Fibroblast of villous mesenchyme (primary cell): ENCODE measurements around the gene ACSM6. TPM values are rescaled to one million over a fixed set of nuclear protein-coding genes. Genes with fewer than 3 reads are reported as not detected.

ENCODE experiments used
- DNase-seq: peaks from one replicate; pipeline ENCODE4 v3.0.0-alpha.2; 2010; ENCODE audit warnings: low read depth
- H3K4me3 ChIP-seq: 2 replicates; pipeline ENCODE4 v1.5.1; 2011; ENCODE audit warnings: low read depth, mild to moderate bottlenecking, low read length
- total RNA-seq: library from RNA; depleted of rRNA; stranded (reverse); fragments of >200 nt; gene quantifications from 2 replicates; pipeline ENCODE4 v1.2.3, GENCODE V29; 2012
- TF ChIP-seq, protein P1 (sequence below): IDR thresholded peaks from 2 replicates; pipeline ENCODE4 v1.5.1; 2012; ENCODE audit warnings: low read depth, mild to moderate bottlenecking, low read length; ENCODE audit not compliant: insufficient read depth

The ACSM6 gene
- total RNA-seq, 1 donor: not detected

DNA sequence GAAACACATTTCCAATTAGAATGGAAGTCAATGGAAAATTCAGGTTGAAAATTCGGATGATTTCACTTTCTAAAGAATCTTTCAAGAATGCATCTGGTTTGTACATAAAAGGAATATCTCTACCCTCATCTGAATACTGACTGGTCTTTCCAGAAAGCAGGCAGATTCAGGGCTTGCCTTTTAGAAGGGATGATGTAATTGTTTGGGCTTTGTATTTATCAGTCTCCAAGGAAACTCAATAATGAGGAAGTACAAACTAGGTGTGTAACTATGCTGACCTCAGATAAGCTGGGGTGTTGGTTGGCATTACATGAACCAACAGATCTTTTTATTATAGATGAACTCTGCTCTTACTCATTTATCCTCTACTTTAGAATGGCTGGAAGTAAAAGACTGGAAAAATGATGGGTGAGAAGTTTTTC, 72.6 kb downstream of the ACSM6 start:
- DNase-seq: peak; percentile 90
- H3K4me3 ChIP-seq: no peak overlapping the region
- TF ChIP-seq, protein P1, sequence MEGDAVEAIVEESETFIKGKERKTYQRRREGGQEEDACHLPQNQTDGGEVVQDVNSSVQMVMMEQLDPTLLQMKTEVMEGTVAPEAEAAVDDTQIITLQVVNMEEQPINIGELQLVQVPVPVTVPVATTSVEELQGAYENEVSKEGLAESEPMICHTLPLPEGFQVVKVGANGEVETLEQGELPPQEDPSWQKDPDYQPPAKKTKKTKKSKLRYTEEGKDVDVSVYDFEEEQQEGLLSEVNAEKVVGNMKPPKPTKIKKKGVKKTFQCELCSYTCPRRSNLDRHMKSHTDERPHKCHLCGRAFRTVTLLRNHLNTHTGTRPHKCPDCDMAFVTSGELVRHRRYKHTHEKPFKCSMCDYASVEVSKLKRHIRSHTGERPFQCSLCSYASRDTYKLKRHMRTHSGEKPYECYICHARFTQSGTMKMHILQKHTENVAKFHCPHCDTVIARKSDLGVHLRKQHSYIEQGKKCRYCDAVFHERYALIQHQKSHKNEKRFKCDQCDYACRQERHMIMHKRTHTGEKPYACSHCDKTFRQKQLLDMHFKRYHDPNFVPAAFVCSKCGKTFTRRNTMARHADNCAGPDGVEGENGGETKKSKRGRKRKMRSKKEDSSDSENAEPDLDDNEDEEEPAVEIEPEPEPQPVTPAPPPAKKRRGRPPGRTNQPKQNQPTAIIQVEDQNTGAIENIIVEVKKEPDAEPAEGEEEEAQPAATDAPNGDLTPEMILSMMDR: no peak

DNA sequence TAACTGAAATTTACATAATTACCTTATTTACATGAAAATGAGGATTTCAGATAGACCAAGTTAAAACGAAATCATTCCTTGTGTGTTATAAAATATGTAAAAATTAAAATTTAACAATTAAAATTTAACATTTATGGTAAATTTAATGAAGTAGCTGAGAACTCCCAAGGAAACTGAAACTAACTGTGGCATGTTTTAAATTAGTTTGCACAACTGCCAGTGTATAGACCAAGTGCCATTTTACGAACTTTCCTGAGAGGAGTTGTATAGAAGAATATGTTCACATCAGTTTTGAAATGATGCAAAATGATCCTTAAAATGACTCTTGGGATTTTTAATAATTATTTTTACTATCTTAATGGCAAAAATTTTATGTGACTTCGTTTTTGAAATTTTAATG, 73.2 kb downstream of the ACSM6 start:
- no peak overlapping the region for H3K4me3 ChIP-seq
- TF ChIP-seq, protein P1: no peak
- DNase-seq: no peak

DNA sequence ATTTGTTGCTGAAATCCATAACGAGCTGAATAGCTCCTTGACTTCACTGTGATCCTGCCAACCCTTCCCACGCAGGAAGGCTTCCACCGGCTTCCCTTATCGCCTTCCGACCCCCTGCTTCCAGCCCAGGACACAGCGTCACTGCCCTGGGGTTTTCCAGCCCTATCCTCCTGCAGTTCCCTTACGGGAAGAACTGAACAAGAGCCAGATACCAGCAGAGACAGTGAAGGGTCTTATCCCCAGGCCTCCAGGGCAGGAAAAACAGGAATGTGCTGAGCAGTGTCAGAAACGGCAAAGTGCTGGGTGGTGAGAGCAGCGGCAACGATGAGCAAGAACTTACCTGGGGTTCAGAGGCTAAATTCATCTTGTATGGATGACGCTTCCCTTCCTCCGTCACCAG, 74.4 kb downstream of the ACSM6 start:
- DNase-seq: peak; percentile 86
- TF ChIP-seq, protein P1: no peak
- no peak overlapping the region for H3K4me3 ChIP-seq

DNA sequence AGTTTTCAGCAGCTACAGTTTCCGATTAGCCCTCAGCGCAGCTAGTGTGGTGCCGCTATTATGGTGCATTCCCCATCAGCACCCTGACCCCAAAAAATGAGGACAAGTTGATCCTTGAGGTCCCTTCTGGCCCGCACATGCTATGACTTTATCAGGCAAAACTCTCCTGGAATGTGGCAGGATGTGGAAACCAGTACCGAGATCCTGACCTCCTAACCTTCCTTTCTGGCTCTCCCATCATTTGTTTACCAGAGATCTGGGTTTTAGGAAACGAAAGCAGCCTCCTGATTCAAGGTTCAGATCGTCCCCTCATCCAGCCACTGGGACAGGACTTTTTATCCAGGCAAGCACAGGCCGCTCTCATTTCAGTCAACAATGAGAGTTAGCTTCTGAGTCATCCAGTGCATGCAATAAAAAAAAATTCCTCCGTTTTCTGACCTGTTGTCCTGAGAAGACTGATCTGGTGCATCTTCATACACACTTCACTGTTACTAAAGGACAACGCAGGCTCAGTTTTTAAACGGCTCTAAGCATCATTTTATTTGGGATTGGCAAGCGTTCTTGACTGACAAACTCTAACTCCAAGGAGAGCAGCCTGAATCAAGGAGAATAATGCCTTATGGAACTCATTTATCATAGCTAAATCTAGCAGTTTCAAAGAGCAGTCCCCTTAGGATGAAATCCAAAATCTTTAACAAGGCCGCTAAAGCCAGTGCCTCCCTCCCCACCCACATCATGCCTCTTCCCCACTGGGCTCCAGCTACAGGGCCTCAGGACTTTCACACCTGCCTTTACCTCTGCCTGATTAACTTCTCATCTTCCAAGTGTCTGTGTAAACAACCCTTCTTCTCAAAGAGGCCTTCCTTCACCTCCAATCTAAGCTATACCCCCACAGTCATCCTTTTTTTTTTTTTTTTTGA, 79.6 kb downstream of the ACSM6 start:
- TF ChIP-seq, protein P1: no peak
- peak; percentile 99 for DNase-seq
- H3K4me3 ChIP-seq: peak overlapping the region; percentile 19

DNA sequence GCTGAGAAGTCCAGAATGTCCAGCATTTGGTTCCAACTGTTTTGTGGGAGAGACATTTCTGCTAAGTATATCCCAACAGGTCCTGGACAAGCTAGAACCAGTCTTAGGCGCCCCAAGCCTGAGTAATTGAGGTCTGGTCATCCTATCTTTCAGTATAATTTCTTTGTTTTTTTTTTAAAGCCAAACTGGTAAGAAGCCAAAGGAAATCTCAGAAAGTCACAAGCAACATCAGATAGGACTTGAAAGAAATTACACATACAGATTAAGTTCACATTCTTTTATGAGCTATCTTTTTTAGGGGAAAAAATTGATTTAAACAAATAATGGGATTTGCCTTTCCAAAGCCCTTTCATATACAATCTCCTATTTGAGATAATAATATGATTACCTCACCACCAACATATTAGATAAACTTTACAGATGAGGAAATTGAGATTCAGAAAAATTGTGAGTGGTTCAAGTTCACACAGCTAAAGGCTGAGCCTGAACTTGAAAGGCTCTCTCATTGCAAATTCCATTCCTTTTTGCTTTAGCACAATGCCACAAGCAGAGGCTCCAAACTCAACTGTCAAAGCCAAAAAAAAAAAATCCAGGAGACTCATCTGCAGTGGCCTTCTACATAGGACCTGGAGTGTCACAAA, 81.8 kb downstream of the ACSM6 start:
- peak; percentile 88 for DNase-seq
- H3K4me3 ChIP-seq: no peak overlapping the region
- TF ChIP-seq, protein P1: no peak

DNA sequence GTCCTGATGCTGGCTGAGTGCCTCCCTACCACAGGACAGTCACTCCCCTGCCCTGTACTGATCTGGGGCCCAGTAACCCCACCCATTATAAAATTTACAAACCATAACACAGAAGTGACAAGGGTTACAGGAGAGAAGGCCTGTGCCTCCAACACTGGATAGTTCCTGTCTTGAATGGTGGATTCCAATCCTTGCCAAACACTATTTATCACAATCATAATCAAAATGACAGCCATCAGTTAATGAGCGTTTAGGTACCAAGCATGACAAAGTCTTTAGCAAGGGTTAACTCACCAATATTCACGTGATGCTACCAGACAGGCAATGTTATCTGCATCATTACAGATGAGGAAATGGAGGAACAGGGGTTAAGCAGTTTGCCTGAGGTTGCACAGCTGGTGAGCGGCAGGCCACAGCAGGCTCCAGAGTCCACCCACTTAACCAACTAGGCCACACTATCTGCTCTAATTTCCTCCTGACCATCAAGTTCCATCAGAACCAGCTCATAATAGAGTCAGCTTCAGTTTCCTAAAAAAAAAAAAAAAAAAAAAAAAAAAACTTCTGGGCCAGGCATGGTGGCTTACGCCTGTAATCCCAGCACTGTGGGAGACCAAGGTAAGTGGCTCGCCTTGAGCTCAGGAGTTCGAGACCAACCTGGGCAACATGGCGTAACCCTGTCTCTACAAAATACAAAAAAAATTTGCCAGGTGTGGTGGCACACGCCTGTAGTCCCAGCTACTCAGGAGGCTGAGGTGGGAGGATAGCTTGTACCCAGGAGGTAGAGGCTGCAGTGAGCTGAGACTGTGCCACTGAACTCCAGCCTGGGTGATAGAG, 82.5 kb downstream of the ACSM6 start:
- no peak overlapping the region for H3K4me3 ChIP-seq
- peak; percentile 77 for DNase-seq
- TF ChIP-seq, protein P1: no peak
